Ecto neural progenitor cell (in vitro differentiated cells): ENCODE measurements around the gene PCDHGC4.

Experiments used
- DNase-seq: peaks from one replicate; pipeline ENCODE4 v3.0.0-alpha.2; 2018; ENCODE audit warnings: low spot score

PCDHGC4 gene

GRCh38 chr5:141484641-141485311 is at the start of gene PCDHGC4:
TSS of gene PCDHGC4 (plus strand) at chr5:141485030. CDS start at chr5:141485174, 144 bp downstream.
- peak; percentile 92 for DNase-seq

- DNase-seq = no peak
These were observed 47.6 kb upstream of the PCDHGC4 start for GRCh38 chr5:141437221-141437620.

GRCh38 chr5:141439411-141440141 is 45.3 kb upstream of the PCDHGC4 start:
- no peak for DNase-seq

GRCh38 chr5:141440341-141440740 is 44.5 kb upstream of the PCDHGC4 start:
- DNase-seq = no peak

GRCh38 chr5:141441571-141442170 is 43.2 kb upstream of the PCDHGC4 start:
- no peak for DNase-seq

GRCh38 chr5:141465351-141465750 is 19.5 kb upstream of the PCDHGC4 start:
- no peak for DNase-seq

GRCh38 chr5:141475625-141476131 is 9.2 kb upstream of the PCDHGC4 start, which contains the start of gene PCDHGC3:
TSS of gene PCDHGC3 (plus strand) at chr5:141475966. CDS start at chr5:141476117, 151 bp downstream.
- peak; percentile 93 for DNase-seq

- DNase-seq = peak; percentile 69
These were observed 8.5 kb upstream of the PCDHGC4 start for GRCh38 chr5:141476132-141476911.

GRCh38 chr5:141477044-141477575 is 7.7 kb upstream of the PCDHGC4 start:
- no peak for DNase-seq

- DNase-seq = no peak
These were observed 7.0 kb upstream of the PCDHGC4 start for GRCh38 chr5:141477815-141478214.

GRCh38 chr5:141478321-141478945 is 6.4 kb upstream of the PCDHGC4 start:
- DNase-seq = peak; percentile 49

- no peak for DNase-seq
These were observed 5.1 kb upstream of the PCDHGC4 start for GRCh38 chr5:141479776-141480175.

- no peak for DNase-seq
These were observed 928 bp upstream of the PCDHGC4 start for GRCh38 chr5:141483902-141484301.

- DNase-seq = no peak
These were observed 555 bp upstream of the PCDHGC4 start for GRCh38 chr5:141484310-141484640.

GRCh38 chr5:141485321-141486055 is 658 bp downstream of the PCDHGC4 start:
- no peak for DNase-seq

- no peak for DNase-seq
These were observed 1.3 kb downstream of the PCDHGC4 start for GRCh38 chr5:141486091-141486490.

- DNase-seq = no peak
These were observed 2.3 kb downstream of the PCDHGC4 start for GRCh38 chr5:141487131-141487530.

GRCh38 chr5:141488591-141489561 is 4.0 kb downstream of the PCDHGC4 start, which contains the start of gene PCDHGC5:
TSS of gene PCDHGC5 (plus strand) at chr5:141489081. CDS start at chr5:141489241, 160 bp downstream.
- no peak for DNase-seq

- no peak for DNase-seq
These were observed 5.0 kb downstream of the PCDHGC4 start for GRCh38 chr5:141489841-141490240.
